SK-N-SH treated with all-trans-retinoic acid at 6 μM for 48 hours (cell line): Measurements from ENCODE around the gene PIGZ.

Source experiments
- ATAC-seq: fragments of 200-7000 bp; cut with Tn5 transposase; 3 replicates; pipeline ENCODE4 v1.9.1; 2020; ENCODE audit warnings: mild to moderate bottlenecking, moderate library complexity
- ARNTL ChIP-seq: fragments of 450-650 bp; formaldehyde crosslinking; IDR thresholded peaks from 2 replicates; pipeline ENCODE4 v1.5.0; 2020; ENCODE audit warnings: low read depth, mild to moderate bottlenecking, moderate library complexity, borderline replicate concordance
- BACH2 ChIP-seq: fragments of 250-450 bp; sonication (Bioruptor Pico); IDR thresholded peaks from 2 replicates; pipeline ENCODE4 v1.9.0; 2021; ENCODE audit warnings: mild to moderate bottlenecking, borderline replicate concordance
- CREB5 ChIP-seq: fragments of 250-450 bp; sonication (Bioruptor Pico); IDR thresholded peaks from 2 replicates; pipeline ENCODE4 v1.5.1; 2020; ENCODE audit warnings: low read depth, mild to moderate bottlenecking, moderate library complexity
- CSRNP3 ChIP-seq: fragments of 250-450 bp; sonication (Bioruptor Pico); IDR thresholded peaks from 2 replicates; pipeline ENCODE4 v1.5.1; 2021; ENCODE audit warnings: mild to moderate bottlenecking, moderate library complexity
- ESRRG ChIP-seq: fragments of 250-450 bp; sonication (Bioruptor Pico); IDR thresholded peaks from 2 replicates; pipeline ENCODE4 v1.6.1; 2021; ENCODE audit warnings: mild to moderate bottlenecking
- GLIS3 ChIP-seq: fragments of 250-450 bp; sonication (Bioruptor Pico); IDR thresholded peaks from 2 replicates; pipeline ENCODE4 v1.5.0; 2020; ENCODE audit warnings: mild to moderate bottlenecking, moderate library complexity
- ISL1 ChIP-seq: fragments of 250-450 bp; sonication (Bioruptor Pico); IDR thresholded peaks from 2 replicates; pipeline ENCODE4 v2.1.2; 2022; ENCODE audit warnings: mild to moderate bottlenecking, moderate library complexity
- OSR1 ChIP-seq: fragments of 250-450 bp; sonication (Bioruptor Pico); IDR thresholded peaks from 2 replicates; pipeline ENCODE4 v1.8.0; 2022; ENCODE audit warnings: moderate library complexity, mild to moderate bottlenecking, inconsistent platforms
- PATZ1 ChIP-seq: fragments of 250-450 bp; sonication (Bioruptor Pico); IDR thresholded peaks from 2 replicates; pipeline ENCODE4 v1.8.0; 2020; ENCODE audit warnings: mild to moderate bottlenecking, moderate library complexity, borderline replicate concordance
- POU6F1 ChIP-seq: fragments of 250-450 bp; sonication (Bioruptor Pico); IDR thresholded peaks from 2 replicates; pipeline ENCODE4 v1.8.0; 2021; ENCODE audit warnings: low read depth, mild to moderate bottlenecking, moderate library complexity, borderline replicate concordance
- PPARA ChIP-seq: fragments of 250-450 bp; sonication (Bioruptor Pico); IDR thresholded peaks from 2 replicates; pipeline ENCODE4 v1.5.0; 2020; ENCODE audit warnings: mild to moderate bottlenecking, borderline replicate concordance
- RARB ChIP-seq: fragments of 250-450 bp; sonication (Bioruptor Pico); IDR thresholded peaks from 2 replicates; pipeline ENCODE4 v1.8.0; 2021; ENCODE audit warnings: mild to moderate bottlenecking, moderate library complexity
- SNAI2 ChIP-seq: fragments of 250-450 bp; sonication (Bioruptor Pico); IDR thresholded peaks from 2 replicates; pipeline ENCODE4 v1.5.0; 2020; ENCODE audit warnings: mild to moderate bottlenecking, moderate library complexity
- TCF4 ChIP-seq: fragments of 250-450 bp; sonication (Bioruptor Pico); IDR thresholded peaks from 2 replicates; pipeline ENCODE4 v1.8.0; 2021; ENCODE audit warnings: mild to moderate bottlenecking, moderate library complexity, borderline replicate concordance
- TOX ChIP-seq: fragments of 250-450 bp; sonication (Bioruptor Pico); IDR thresholded peaks from 2 replicates; pipeline ENCODE4 v1.8.0; 2021; ENCODE audit warnings: mild to moderate bottlenecking, moderate library complexity, borderline replicate concordance
- TSHZ2 ChIP-seq: fragments of 250-450 bp; sonication (Bioruptor Pico); IDR thresholded peaks from 2 replicates; pipeline ENCODE4 v1.5.0; 2020; ENCODE audit warnings: mild to moderate bottlenecking, moderate library complexity
- ZC3H10 ChIP-seq: fragments of 250-450 bp; sonication (Bioruptor Pico); IDR thresholded peaks from 2 replicates; pipeline ENCODE4 v1.5.1; 2021; ENCODE audit warnings: mild to moderate bottlenecking, moderate library complexity
- ZFP30 ChIP-seq: fragments of 450-650 bp; formaldehyde crosslinking; IDR thresholded peaks from 2 replicates; pipeline ENCODE4 v1.5.0; 2022; ENCODE audit warnings: mild to moderate bottlenecking, moderate library complexity
- ZNF565 ChIP-seq: fragments of 450-650 bp; formaldehyde crosslinking; conservative IDR thresholded peaks from 2 replicates; pipeline ENCODE4 v1.5.0; 2020; ENCODE audit warnings: low read depth, mild to moderate bottlenecking, moderate library complexity
- ZNF70 ChIP-seq: fragments of 450-650 bp; formaldehyde crosslinking; IDR thresholded peaks from 2 replicates; pipeline ENCODE4 v1.5.0; 2020; ENCODE audit warnings: mild to moderate bottlenecking, moderate library complexity
- ZNF8 ChIP-seq: fragments of 450-650 bp; formaldehyde crosslinking; IDR thresholded peaks from 2 replicates; pipeline ENCODE4 v1.5.0; 2020; ENCODE audit warnings: mild to moderate bottlenecking, moderate library complexity

Gene PIGZ

GRCh38 chr3:197008436-197009209 is 40.0 kb upstream of the PIGZ start:
- TF ChIP-seq TOX (CRISPR knock-in tag) (no peak), ZFP30 (CRISPR knock-in tag) (no peak), ZC3H10 (CRISPR knock-in tag) (no peak), ARNTL (CRISPR knock-in tag) (no peak), CREB5 (CRISPR knock-in tag) (no peak), BACH2 (CRISPR knock-in tag) (no peak), TSHZ2 (no peak), ESRRG (no peak), TCF4 (no peak), ZNF8 (CRISPR knock-in tag) (no peak), GLIS3 (CRISPR knock-in tag) (no peak), POU6F1 (no peak), ZNF565 (CRISPR knock-in tag) (no peak), RARB (CRISPR knock-in tag) (no peak)
- TF ChIP-seq, all 23 proteins: peak for 0

GRCh38 chr3:197007953-197008352 is 39.3 kb upstream of the PIGZ start:
- ATAC-seq, result no peak
- TF ChIP-seq RARB (CRISPR knock-in tag) (no peak), PPARA (CRISPR knock-in tag) (no peak), ESRRG (no peak)

More at GRCh38 chr3:197008436-197009209, 40.0 kb upstream of the PIGZ start:
- no peak for ATAC-seq

- no peak for ATAC-seq
- TF ChIP-seq ESRRG (no peak), CSRNP3 (CRISPR knock-in tag) (no peak), OSR1 (CRISPR knock-in tag) (no peak), SNAI2 (CRISPR knock-in tag) (no peak), ISL1 (CRISPR knock-in tag) (no peak), PATZ1 (no peak), ZNF565 (CRISPR knock-in tag) (no peak), CREB5 (CRISPR knock-in tag) (no peak), ARNTL (CRISPR knock-in tag) (no peak), GLIS3 (CRISPR knock-in tag) (no peak), POU6F1 (no peak), TOX (CRISPR knock-in tag) (no peak), ZNF70 (no peak)
These were observed 38.8 kb upstream of the PIGZ start for GRCh38 chr3:197007296-197007940.
